ENCODE results near the gene TMEM253.

The TMEM253 gene

DNA sequence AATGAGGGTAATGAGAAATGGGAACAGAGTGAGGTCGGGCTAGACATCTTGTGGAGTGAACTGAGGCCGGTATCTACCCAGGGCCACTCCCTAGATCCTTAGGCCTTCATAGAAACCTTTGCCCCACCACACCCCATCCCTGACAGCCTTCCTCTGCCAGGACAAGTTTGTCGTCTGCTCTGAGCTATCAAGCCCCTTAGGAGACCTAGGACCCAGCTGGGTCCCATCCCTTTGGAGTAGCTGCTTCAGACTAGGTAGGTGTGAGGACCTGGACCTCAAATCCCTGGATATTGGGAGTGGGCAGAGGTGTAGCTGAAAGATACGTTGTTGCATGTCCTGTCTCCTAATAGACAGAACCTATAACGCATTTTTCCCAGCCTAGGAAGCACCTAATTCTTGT lies at the start of gene TMEM253:
TSS of gene TMEM253 (plus strand) at position 136 of the 400 bp plus-strand sequence. CDS start 278 bp downstream, outside the sequence.
- H3K9me3 Mint-ChIP-seq, result no peaks in the 10 kb centered on the region
- H3K4me3 Mint-ChIP-seq, result no peak within 1 kb of the TSS
- intact Hi-C loops (cut with micrococcal nuclease), result no loop called here
- no peaks in the 10 kb centered on the region for H3K27me3 Mint-ChIP-seq
- H3K36me3 Mint-ChIP-seq (ENCODE audit: low read depth), result no peaks in the 10 kb centered on the region
- peaks cover 56% of the 10 kb centered on the region for H3K4me1 Mint-ChIP-seq (ENCODE audit: low read depth)
- peak within 1 kb of the TSS; percentile 20 for H3K27ac Mint-ChIP-seq

DNA sequence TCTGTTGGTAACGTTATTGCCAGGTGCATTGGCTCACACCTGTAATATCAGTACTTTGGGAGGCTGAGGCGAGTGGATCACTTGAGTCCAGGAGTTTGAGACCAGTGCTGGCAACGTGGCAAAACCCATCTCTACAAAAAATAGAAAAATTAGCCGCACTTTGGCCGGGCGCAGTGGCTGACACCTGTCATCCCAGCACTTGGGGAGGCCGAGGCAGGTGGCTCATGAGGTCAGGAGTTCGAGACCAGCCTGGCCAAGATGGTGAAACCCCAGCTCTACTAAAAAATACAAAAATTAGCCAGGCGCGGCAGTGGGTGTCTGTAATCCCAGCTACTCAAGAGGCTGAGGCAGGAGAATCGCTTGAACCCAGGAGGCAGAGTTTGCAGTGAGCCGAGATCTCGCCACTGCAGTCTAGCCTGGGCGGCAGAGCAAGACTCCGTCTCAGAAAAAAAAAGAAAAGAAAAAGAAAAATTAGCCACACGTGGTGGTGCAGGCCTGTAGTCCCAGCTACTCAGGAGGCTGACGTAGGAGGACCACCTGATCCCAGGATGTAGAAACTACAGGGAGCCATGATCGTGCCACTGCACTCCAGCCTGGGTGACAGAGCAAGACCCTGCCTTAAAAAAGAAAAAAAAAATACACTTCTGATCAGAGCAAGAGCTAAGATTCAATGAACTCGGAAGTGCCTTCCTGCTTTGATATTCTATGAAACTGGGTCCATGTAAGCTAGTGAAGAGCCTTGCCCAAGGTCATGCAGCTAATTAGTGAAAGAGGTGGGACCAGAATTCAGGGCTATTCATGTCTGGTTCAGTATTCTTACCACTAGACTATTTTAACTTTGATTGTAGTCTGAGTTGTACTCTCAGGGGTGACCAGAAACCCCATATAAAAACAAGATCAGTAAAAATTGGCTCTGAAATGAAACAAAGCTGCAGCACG lies 47.4 kb upstream of the TMEM253 start:
- intact Hi-C loops (cut with micrococcal nuclease), result no loop called here
- H3K27me3 Mint-ChIP-seq, result peaks cover 7% of the 10 kb centered on the region
- H3K4me3 Mint-ChIP-seq, result no peak overlapping the region
- peaks cover 5% of the 10 kb centered on the region for H3K4me1 Mint-ChIP-seq (ENCODE audit: low read depth)
- H3K36me3 Mint-ChIP-seq (ENCODE audit: low read depth), result no peaks in the 10 kb centered on the region
- H3K9me3 Mint-ChIP-seq, result no peaks in the 10 kb centered on the region
- H3K27ac Mint-ChIP-seq, result no peak overlapping the region

DNA sequence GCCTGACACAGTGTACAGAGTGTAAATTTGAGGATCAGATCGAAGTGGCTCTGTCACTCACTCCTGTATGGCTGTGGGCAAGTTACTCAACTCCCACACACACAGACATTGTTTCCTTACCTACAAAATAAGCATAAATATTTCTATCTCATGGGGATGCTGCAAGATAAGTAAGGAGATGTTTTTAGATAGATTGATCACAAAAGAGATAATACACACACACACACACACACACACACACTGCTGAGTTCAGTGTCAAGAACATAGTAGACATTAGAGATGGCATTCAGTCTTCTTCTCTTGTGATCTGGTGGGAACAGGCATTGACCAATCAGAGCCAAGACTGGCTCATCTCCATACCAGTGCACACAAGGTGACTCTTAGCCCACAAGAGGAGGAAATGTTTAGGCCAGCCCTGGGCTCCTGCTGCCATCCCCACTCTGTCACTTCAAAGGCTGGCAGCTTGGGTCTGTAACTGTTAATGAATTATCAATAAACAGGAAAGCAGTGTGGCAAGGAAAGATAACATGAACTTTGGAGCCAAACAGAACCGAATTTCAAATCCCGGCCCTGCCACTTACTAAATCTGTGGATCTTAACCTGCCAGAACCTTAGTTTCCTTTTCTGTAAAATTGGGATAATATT lies 46.6 kb upstream of the TMEM253 start:
- H3K27ac Mint-ChIP-seq, result no peak overlapping the region

DNA sequence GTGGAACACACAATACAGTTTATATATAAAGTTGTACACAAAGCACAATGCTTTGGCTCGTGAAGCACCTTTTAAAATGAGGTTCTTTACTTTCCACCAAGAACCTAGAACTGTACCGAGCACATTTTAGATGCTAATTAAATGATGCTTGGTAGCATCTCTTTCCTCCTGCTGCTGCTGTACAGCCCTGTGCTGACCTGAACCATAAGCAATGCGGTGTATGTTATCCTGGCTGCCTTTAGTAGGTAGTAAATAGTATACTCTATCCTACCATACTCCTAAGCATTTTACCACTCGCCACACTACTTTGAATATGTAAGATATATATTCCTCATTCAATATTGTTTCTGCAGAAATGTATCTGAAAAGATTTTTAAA lies 46.1 kb upstream of the TMEM253 start:
- intact Hi-C loops (cut with micrococcal nuclease), result no loop called here
- Mint-ChIP-seq H3K27me3 (peaks cover 7% of the 10 kb centered on the region), H3K4me1 (ENCODE audit: low read depth) (peaks cover 5% of the 10 kb centered on the region)

More for the DNA sequence above, 46.6 kb upstream of the TMEM253 start:
- Mint-ChIP-seq H3K4me3 (no peak overlapping the region), H3K9me3 (no peaks in the 10 kb centered on the region), H3K36me3 (ENCODE audit: low read depth) (no peaks in the 10 kb centered on the region), H3K27me3 (peaks cover 7% of the 10 kb centered on the region), H3K4me1 (ENCODE audit: low read depth) (peaks cover 5% of the 10 kb centered on the region)
- intact Hi-C loops (cut with micrococcal nuclease), result no loop called here

DNA sequence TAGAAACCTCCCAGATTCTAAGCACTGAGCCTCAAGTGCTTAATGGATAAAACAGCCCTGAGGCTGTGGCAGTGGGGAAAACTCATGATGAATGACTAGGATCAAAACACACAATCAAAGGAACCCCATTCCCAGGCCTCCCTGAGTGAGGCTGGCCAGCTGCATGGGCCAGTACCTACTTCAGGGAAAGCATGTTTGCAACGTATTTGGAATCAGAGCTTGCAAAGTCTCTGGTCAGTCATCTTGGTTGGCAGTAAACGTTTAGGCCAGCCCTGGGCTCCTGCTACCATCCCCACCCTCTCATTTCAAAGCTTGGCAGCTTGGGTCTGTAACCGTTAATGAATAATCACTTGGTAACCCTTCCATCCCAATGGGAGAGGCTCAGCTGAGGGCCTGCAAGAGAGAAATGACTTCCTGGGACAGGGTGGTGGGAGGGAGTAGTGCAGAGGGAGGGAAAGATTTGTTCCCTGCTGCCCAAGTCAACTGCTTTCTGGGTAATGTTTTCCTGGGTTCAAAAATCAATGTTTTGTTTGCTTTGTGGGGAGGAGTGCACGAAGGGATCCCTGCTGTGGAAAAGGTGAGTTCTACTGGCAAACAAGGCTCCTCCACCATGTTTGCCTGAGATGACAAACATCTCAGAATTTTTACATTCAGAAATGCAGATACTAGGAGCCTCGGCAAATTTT lies 45.3 kb upstream of the TMEM253 start:
- Mint-ChIP-seq H3K27me3 (peaks cover 9% of the 10 kb centered on the region), H3K4me3 (no peak overlapping the region), H3K4me1 (ENCODE audit: low read depth) (peaks cover 3% of the 10 kb centered on the region), H3K36me3 (ENCODE audit: low read depth) (no peaks in the 10 kb centered on the region), H3K27ac (no peak overlapping the region), H3K9me3 (no peaks in the 10 kb centered on the region)
- intact Hi-C loops (cut with micrococcal nuclease), result no loop called here

More for the DNA sequence above, 46.1 kb upstream of the TMEM253 start:
- H3K36me3 Mint-ChIP-seq (ENCODE audit: low read depth), result no peaks in the 10 kb centered on the region
- H3K27ac Mint-ChIP-seq, result no peak overlapping the region
- H3K9me3 Mint-ChIP-seq, result no peaks in the 10 kb centered on the region
- no peak overlapping the region for H3K4me3 Mint-ChIP-seq

DNA sequence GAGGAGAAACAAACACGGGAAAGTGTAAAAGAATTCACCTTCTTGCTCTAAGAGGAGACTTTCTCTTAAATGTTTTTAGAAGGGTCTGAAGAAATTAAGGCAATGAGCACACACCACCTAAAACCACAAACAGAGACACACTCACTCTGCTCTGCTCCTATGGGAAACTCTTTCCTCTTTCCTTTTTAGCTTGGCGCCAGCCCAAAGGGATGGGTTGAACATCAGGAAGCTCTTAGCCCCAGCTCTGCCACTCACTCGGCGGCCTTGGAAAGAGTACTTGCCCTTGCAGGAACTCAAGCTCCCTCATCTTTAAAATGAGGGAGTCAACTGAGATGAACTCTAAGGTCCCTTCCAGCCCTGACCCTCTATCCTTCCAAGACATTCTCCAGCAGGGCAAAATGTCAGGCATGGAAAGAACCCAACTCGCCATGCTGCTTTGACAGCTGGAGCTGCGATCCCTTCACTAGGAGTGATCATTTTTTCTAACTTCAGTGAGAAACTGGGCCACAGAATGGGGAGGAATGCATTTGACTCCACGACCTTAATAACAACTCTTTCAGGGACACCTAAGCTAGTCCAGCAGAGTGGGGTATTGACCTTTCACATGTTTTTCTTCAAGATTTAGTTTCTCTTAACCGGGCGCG lies 44.2 kb upstream of the TMEM253 start:
- Mint-ChIP-seq H3K4me3 (no peak overlapping the region), H3K27me3 (peaks cover 15% of the 10 kb centered on the region)
- intact Hi-C loops (cut with micrococcal nuclease), result no loop called here

DNA sequence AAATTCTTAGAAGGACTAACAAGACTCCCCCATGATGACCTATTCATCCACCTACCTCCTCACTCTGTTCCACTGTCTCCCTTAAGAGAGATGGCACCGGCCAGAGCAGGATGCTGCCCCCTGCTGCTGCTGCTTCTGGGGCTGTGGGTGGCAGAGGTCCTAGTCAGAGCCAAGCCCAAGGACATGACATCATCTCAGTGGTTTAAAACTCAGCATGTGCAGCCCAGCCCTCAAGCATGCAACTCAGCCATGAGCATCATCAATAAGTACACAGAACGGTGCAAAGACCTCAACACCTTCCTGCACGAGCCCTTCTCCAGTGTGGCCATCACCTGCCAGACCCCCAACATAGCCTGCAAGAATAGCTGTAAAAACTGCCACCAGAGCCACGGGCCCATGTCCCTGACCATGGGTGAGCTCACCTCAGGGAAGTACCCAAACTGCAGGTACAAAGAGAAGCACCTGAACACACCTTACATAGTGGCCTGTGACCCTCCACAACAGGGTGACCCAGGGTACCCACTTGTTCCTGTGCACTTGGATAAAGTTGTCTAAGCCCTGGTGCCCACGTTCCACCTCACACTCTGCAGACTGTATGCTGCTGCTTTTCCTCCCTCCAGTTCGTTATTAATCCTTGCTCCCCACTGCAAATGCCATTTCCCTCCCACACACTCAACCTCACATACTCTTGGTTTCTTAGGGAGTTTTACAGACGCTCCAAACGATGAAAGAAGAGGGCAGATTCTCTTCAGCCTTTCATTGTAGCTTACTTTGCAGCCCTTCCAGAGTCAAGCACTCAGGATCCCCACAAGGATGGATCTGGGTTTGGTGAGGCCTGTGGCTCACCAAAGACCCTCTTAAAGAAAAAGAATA lies 42.8 kb upstream of the TMEM253 start, which contains the start of gene RNASE8:
TSS of gene RNASE8 (plus strand) at position 20 of the 873 bp plus-strand sequence. CDS start at position 91, 71 bp downstream.
- Mint-ChIP-seq H3K27me3 (peaks cover 18% of the 10 kb centered on the region), H3K27ac (no peak within 1 kb of the TSS), H3K4me1 (ENCODE audit: low read depth) (no peaks in the 10 kb centered on the region), H3K9me3 (no peaks in the 10 kb centered on the region), H3K36me3 (ENCODE audit: low read depth) (no peaks in the 10 kb centered on the region), H3K4me3 (no peak within 1 kb of the TSS)
- intact Hi-C loops (cut with micrococcal nuclease), result no loop called here

More for the DNA sequence above, 44.2 kb upstream of the TMEM253 start:
- no peaks in the 10 kb centered on the region for H3K4me1 Mint-ChIP-seq (ENCODE audit: low read depth)
- H3K36me3 Mint-ChIP-seq (ENCODE audit: low read depth), result no peaks in the 10 kb centered on the region
- no peaks in the 10 kb centered on the region for H3K9me3 Mint-ChIP-seq
- H3K27ac Mint-ChIP-seq, result no peak overlapping the region

DNA sequence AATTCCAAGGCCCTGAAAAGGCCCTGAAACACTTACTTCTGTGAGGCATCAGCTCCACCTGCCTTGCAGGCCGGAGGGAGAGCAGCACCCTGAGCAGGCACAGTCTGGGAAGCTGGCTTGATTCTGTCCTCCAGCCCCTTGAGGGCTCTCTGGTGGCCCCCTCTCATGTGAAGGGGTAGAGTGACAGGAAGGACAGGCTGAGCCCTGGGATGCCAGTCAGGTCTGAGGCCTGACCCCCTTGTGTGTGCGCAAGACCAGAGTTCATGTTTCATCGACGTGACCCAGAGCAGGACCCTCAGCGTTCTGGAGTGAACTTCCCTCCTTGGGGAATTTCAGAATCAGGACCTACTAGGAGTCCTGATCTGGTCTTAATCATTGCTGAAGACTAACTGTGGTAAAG lies 42.0 kb upstream of the TMEM253 start:
- Mint-ChIP-seq H3K9me3 (no peaks in the 10 kb centered on the region), H3K27me3 (peaks cover 21% of the 10 kb centered on the region), H3K4me1 (ENCODE audit: low read depth) (no peaks in the 10 kb centered on the region), H3K27ac (no peak overlapping the region), H3K4me3 (no peak overlapping the region), H3K36me3 (ENCODE audit: low read depth) (no peaks in the 10 kb centered on the region)
- intact Hi-C loops (cut with micrococcal nuclease), result no loop called here

DNA sequence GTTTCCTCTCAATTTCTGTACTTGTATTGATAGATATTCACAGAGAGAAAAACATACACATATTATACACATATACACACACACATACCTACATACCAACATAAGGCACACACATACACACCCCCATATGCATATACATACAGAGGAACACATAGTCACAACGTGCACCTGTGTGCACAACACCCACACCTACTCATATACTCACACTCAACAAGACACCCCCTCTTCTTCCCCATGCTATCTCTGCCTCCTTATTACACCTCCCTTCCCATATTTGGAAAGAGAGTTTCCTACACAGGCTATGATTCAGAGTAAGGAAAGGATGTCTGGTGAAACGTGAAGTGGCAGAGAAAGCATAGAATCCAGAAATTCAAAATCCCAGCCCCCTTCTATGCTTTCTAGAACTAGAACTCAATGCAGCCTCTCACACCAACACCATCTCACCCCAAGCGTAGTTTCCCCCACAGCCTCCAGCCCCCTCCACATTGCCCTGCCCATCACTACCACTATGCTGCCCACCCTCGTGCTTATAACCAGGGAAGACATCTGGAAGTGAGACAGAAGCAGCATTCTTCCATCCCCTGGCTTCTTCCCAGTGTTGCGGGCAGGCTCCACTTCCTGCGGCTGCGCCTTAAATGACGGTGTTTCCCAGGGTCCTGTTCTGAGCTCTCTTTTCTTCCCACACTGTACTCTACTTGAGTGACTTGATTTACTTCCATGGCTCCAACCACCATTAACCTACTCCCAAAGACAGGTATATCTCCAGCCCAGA lies 40.8 kb upstream of the TMEM253 start:
- intact Hi-C loops (cut with micrococcal nuclease), result no loop called here
- Mint-ChIP-seq H3K4me1 (ENCODE audit: low read depth) (no peaks in the 10 kb centered on the region), H3K27me3 (peaks cover 26% of the 10 kb centered on the region), H3K4me3 (no peak overlapping the region), H3K9me3 (no peaks in the 10 kb centered on the region), H3K27ac (no peak overlapping the region), H3K36me3 (ENCODE audit: low read depth) (no peaks in the 10 kb centered on the region)

DNA sequence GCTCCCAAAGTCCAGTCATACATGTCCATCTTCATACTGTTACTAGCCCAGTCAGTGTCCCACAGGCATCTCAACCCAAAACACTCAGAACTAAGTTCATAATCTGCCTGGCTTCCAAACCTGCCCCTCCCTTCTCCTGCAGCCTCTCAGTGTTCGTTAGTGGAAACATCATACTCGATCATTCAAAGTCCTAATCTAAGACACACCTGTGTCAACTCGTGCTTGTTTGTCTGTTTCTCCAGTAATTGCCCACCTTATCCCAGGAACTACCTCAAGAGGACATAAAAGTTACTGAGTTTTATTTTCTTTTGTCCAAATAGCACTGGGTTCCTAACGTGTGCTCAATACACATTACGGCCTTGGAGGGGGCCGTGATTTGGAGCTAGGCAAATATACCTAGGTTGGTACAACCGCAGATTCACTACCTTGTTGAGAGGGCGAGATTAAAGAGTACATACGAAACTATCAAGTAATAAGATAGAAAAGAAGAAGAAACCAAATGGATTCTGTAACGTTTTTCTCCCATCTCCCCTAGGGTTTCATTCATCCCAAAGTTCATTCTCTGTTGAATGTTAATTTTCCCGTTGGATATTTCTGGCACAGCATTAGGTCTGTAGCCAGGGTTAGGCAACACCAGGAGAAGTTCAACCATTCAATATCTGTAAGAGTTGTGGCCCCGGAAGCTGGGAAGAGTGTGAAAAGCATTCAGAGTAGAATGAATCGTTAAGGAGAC lies 40.1 kb upstream of the TMEM253 start:
- peaks cover under 1% of the 10 kb centered on the region for H3K36me3 Mint-ChIP-seq (ENCODE audit: low read depth)
- intact Hi-C loops (cut with micrococcal nuclease), result no loop called here
- no peak overlapping the region for H3K27ac Mint-ChIP-seq
- H3K27me3 Mint-ChIP-seq, result peaks cover 32% of the 10 kb centered on the region
- H3K9me3 Mint-ChIP-seq, result no peaks in the 10 kb centered on the region
- H3K4me3 Mint-ChIP-seq, result no peak overlapping the region
- no peaks in the 10 kb centered on the region for H3K4me1 Mint-ChIP-seq (ENCODE audit: low read depth)

DNA sequence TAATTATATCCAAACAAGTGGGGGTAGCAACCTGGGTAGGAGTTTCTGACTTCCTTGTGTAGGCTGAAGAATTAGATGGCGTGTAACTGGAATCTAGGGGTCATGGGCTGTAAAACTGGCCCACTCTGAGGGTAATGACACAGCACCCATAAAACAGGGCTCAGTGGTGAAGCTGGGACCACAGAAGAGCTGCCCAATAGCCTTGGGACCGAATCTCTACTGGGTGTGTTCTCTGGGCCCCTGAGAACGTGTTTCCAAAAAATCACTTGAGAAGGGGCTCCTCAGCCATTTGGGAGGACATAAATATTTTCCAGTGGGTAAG lies 39.6 kb upstream of the TMEM253 start:
- intact Hi-C loops (cut with micrococcal nuclease), result no loop called here
- Mint-ChIP-seq H3K27me3 (peaks cover 37% of the 10 kb centered on the region), H3K27ac (no peak overlapping the region), H3K36me3 (ENCODE audit: low read depth) (peaks cover 6% of the 10 kb centered on the region), H3K4me3 (no peak overlapping the region), H3K9me3 (no peaks in the 10 kb centered on the region), H3K4me1 (ENCODE audit: low read depth) (no peaks in the 10 kb centered on the region)

DNA sequence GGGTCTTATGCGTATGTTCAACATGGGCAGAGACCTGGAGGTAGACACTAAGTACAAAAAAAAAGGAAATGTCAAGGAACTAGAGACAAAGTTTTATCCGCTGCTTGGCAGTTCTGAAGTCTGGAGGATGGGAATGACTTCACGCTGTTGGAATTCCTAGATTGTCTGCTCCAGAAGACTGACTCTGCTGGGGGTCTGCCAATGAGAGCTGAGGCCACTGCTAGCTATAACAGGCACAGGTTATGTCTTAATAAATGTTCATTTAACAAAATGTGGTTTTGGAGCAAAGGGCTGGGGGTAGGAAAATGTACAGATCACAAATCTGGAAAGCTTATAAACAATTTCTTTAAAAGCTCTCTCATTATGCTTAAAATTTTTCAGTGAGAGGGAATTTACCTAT lies 37.4 kb upstream of the TMEM253 start:
- Mint-ChIP-seq H3K4me1 (ENCODE audit: low read depth) (peaks cover 1% of the 10 kb centered on the region), H3K27me3 (peaks cover 37% of the 10 kb centered on the region), H3K9me3 (no peaks in the 10 kb centered on the region), H3K4me3 (no peak overlapping the region), H3K36me3 (ENCODE audit: low read depth) (peaks cover 10% of the 10 kb centered on the region), H3K27ac (no peak overlapping the region)
- intact Hi-C loops (cut with micrococcal nuclease), result no loop called here
